IMR-90 (cell line): ENCODE results near the gene AGBL1. TPM values are rescaled to one million over a fixed set of nuclear protein-coding genes. Genes with fewer than 3 reads are reported as not detected.

ENCODE experiments used
- ATAC-seq: fragments of 200-7000 bp; cut with Tn5 transposase; 2 replicates; pipeline ENCODE4 v1.9.1; 2020; ENCODE audit warnings: low read depth, mild to moderate bottlenecking, moderate library complexity
- BruUV-seq: library from RNA; stranded (reverse); fragments of 400-500 nt; replicated peaks from 2 replicates; lab custom pipeline; 2021; lab: Mats Ljungman, UMichigan
- CTCF ChIA-PET: fragments of 300-600 bp; formaldehyde crosslinking; extraction: SDS; loops from one replicate; lab custom pipeline; 2021; ENCODE audit warnings: antibody characterized with exemption; lab: Yijun Ruan, JAX
- POLR2A ChIA-PET: fragments of 300-600 bp; sonication (Branson Sonifier 250); formaldehyde crosslinking; loops from one replicate; lab custom pipeline; 2022; ENCODE audit warnings: antibody characterized with exemption; ENCODE audit not compliant: unreplicated experiment; lab: Charles Lee
- DNase-seq: peaks from one replicate; pipeline ENCODE4 v3.0.0; 2013
- H2AFZ ChIP-seq: replicated peaks from 2 replicates; pipeline ENCODE3; 2013; ENCODE audit warnings: low read length, mild to moderate bottlenecking; ENCODE audit not compliant: poor library complexity
- H2AK5ac ChIP-seq: 2 replicates; pipeline ENCODE4 v1.6.1; 2013; ENCODE audit warnings: low read depth, low read length, inconsistent platforms
- H2AK9ac ChIP-seq: replicated peaks from 2 replicates; pipeline ENCODE3; 2013; ENCODE audit warnings: mild to moderate bottlenecking, low read depth, low read length, moderate library complexity; ENCODE audit not compliant: poor library complexity
- H2BK120ac ChIP-seq: 2 replicates; pipeline ENCODE4 v1.6.1; 2013; ENCODE audit warnings: low read depth, low read length, inconsistent platforms
- H2BK15ac ChIP-seq: 3 replicates; pipeline ENCODE4 v1.6.1; 2013; ENCODE audit warnings: low read depth, low read length, inconsistent platforms
- H2BK20ac ChIP-seq: 2 replicates; pipeline ENCODE4 v1.6.1; 2013; ENCODE audit warnings: low read depth, mild to moderate bottlenecking, inconsistent platforms, low read length, moderate library complexity
- H2BK5ac ChIP-seq: 2 replicates; pipeline ENCODE4 v1.6.1; 2013; ENCODE audit warnings: mild to moderate bottlenecking, low read depth, low read length, inconsistent platforms; ENCODE audit not compliant: poor library complexity, severe bottlenecking
- H3K14ac ChIP-seq: replicated peaks from 2 replicates; pipeline ENCODE4 v1.6.1; 2013; ENCODE audit warnings: low read depth, low read length, inconsistent platforms
- H3K18ac ChIP-seq: 2 replicates; pipeline ENCODE4 v1.6.1; 2013; ENCODE audit warnings: low read depth, low read length, control low read depth
- H3K23ac ChIP-seq: 2 replicates; pipeline ENCODE4 v1.6.1; 2013; ENCODE audit warnings: low read depth, low read length, inconsistent platforms
- H3K27ac ChIP-seq: 2 replicates; pipeline ENCODE4 v1.5.1; 2013; ENCODE audit warnings: mild to moderate bottlenecking, control low read depth, low read length; ENCODE audit not compliant: insufficient read depth
- H3K27me3 ChIP-seq: 2 replicates; pipeline ENCODE4 v1.6.1; 2013; ENCODE audit warnings: low read length; ENCODE audit not compliant: control insufficient read depth, insufficient read depth
- H3K36me3 ChIP-seq: 2 replicates; pipeline ENCODE4 v1.6.1; 2013; ENCODE audit warnings: low read length, mixed read lengths; ENCODE audit not compliant: control insufficient read depth, insufficient read depth
- H3K4ac ChIP-seq: 2 replicates; pipeline ENCODE4 v1.6.1; 2013; ENCODE audit warnings: low read depth, low read length, inconsistent platforms
- H3K4me1 ChIP-seq: 2 replicates; pipeline ENCODE4 v1.6.1; 2013; ENCODE audit warnings: low read length, mixed read lengths; ENCODE audit not compliant: control insufficient read depth, insufficient read depth
- H3K4me2 ChIP-seq: 2 replicates; pipeline ENCODE4 v1.6.1; 2013; ENCODE audit warnings: low read depth, mild to moderate bottlenecking, control low read depth, low read length, moderate library complexity
- H3K4me3 ChIP-seq: 2 replicates; pipeline ENCODE4 v1.5.1; 2013; ENCODE audit warnings: low read depth, mild to moderate bottlenecking, control low read depth, low read length, moderate library complexity; ENCODE audit not compliant: insufficient read depth
- H3K56ac ChIP-seq: 2 replicates; pipeline ENCODE4 v1.6.1; 2013; ENCODE audit warnings: low read length, inconsistent platforms; ENCODE audit not compliant: insufficient read depth; ENCODE audit errors: extremely low read depth
- H3K79me1 ChIP-seq, 2 experiments: 2 replicates each; pipeline ENCODE4 v1.6.1; 2013; ENCODE audit warnings: low read length in 2 of 2, inconsistent platforms in 1 of 2, low read depth in 1 of 2
- H3K9ac ChIP-seq: 2 replicates; pipeline ENCODE4 v1.6.1; 2013; ENCODE audit warnings: low read depth, low read length, control low read depth
- H3K9me1 ChIP-seq: 2 replicates; pipeline ENCODE4 v1.6.1; 2013; ENCODE audit warnings: low read length, inconsistent platforms; ENCODE audit not compliant: insufficient read depth
- H3K9me3 ChIP-seq: 2 replicates; pipeline ENCODE4 v1.6.1; 2013; ENCODE audit warnings: low read length; ENCODE audit not compliant: control insufficient read depth, insufficient read depth
- H4K20me1 ChIP-seq: 2 replicates; pipeline ENCODE4 v1.6.1; 2013; ENCODE audit warnings: low read length, inconsistent platforms; ENCODE audit not compliant: insufficient read depth
- H4K5ac ChIP-seq: 2 replicates; pipeline ENCODE4 v1.6.1; 2013; ENCODE audit warnings: mild to moderate bottlenecking, low read depth, low read length, control low read depth
- H4K8ac ChIP-seq, 2 experiments: 2 replicates each; pipeline ENCODE4 v1.6.1; 2013; ENCODE audit warnings: low read depth in 2 of 2, low read length in 2 of 2, control low read depth in 1 of 2, inconsistent platforms in 1 of 2
- H4K91ac ChIP-seq: 2 replicates; pipeline ENCODE4 v1.6.1; 2013; ENCODE audit warnings: low read depth, low read length, inconsistent platforms; ENCODE audit not compliant: insufficient read depth
- BHLHE40 ChIP-seq: fragments of 150-350 bp; IDR thresholded peaks from 2 replicates; pipeline ENCODE4 v1.6.1; 2016; ENCODE audit warnings: mild to moderate bottlenecking, low read depth, low read length
- CEBPB ChIP-seq: IDR thresholded peaks from 2 replicates; pipeline ENCODE4 v1.6.1; 2012; ENCODE audit warnings: low read depth, low read length, improper control_type of control experiment
- CHD1 ChIP-seq: IDR thresholded peaks from 2 replicates; pipeline ENCODE4 v1.6.1; 2012; ENCODE audit warnings: low read depth, low read length, improper control_type of control experiment
- ELK1 ChIP-seq: fragments of 150-350 bp; IDR thresholded peaks from 2 replicates; pipeline ENCODE4 v1.6.1; 2016; ENCODE audit warnings: low read depth, mild to moderate bottlenecking, low read length, moderate library complexity, borderline replicate concordance
- FOS ChIP-seq: fragments of 150-350 bp; IDR thresholded peaks from 2 replicates; pipeline ENCODE4 v1.6.1; 2016; ENCODE audit warnings: low read depth, low read length
- MAFK ChIP-seq: IDR thresholded peaks from 2 replicates; pipeline ENCODE4 v1.6.1; 2012; ENCODE audit warnings: low read depth, low read length, improper control_type of control experiment
- MAZ ChIP-seq: IDR thresholded peaks from 2 replicates; pipeline ENCODE4 v1.6.1; 2012; ENCODE audit warnings: low read depth, mild to moderate bottlenecking, low read length, improper control_type of control experiment, moderate library complexity, borderline replicate concordance
- MXI1 ChIP-seq: IDR thresholded peaks from 2 replicates; pipeline ENCODE4 v1.6.1; 2012; ENCODE audit warnings: low read depth, mild to moderate bottlenecking, low read length, moderate library complexity, borderline replicate concordance
- NFE2L2 ChIP-seq: fragments of 150-350 bp; IDR thresholded peaks from 2 replicates; pipeline ENCODE4 v1.6.1; 2016; ENCODE audit warnings: low read depth, mild to moderate bottlenecking, low read length
- POLR2A ChIP-seq: IDR thresholded peaks from 2 replicates; pipeline ENCODE4 v1.6.1; 2012; ENCODE audit warnings: mild to moderate bottlenecking, low read depth, low read length
- RAD21 ChIP-seq: IDR thresholded peaks from 2 replicates; pipeline ENCODE4 v1.6.1; 2012; ENCODE audit warnings: low read length, improper control_type of control experiment
- RCOR1 ChIP-seq: IDR thresholded peaks from 2 replicates; pipeline ENCODE4 v1.6.1; 2012; ENCODE audit warnings: mild to moderate bottlenecking, low read length, improper control_type of control experiment; ENCODE audit not compliant: insufficient replicate concordance
- RFX5 ChIP-seq: IDR thresholded peaks from 2 replicates; pipeline ENCODE4 v1.8.0; 2012; ENCODE audit warnings: low read depth, mild to moderate bottlenecking, low read length, moderate library complexity
- SMC3 ChIP-seq: fragments of 150-350 bp; IDR thresholded peaks from 2 replicates; pipeline ENCODE4 v1.6.1; 2016; ENCODE audit warnings: low read depth, mild to moderate bottlenecking, antibody characterized with exemption, low read length, moderate library complexity
- USF2 ChIP-seq: fragments of 150-350 bp; IDR thresholded peaks from 2 replicates; pipeline ENCODE4 v1.6.1; 2017; ENCODE audit warnings: mild to moderate bottlenecking, antibody characterized with exemption, low read length, low read depth
- WGBS, 2 experiments: methylation state at CpG; one replicate each; pipeline versions ENCODE4 v1.1.5 to v1.1.7; 2013; ENCODE audit warnings: missing lambda C conversion rate in 2 of 2; ENCODE audit not compliant: insufficient read length in 1 of 2; ENCODE audit errors: extremely low coverage in 2 of 2; 5-methylcytosine and 5-hydroxymethylcytosine counted together
- dilution Hi-C: fragments of 300-500 bp; cut with HindIII; formaldehyde crosslinking; loops from one replicate; pipeline ENCODE4 v1.14.3; 2018; ENCODE audit warnings: low sequenced_read_pairs; ENCODE audit not compliant: unreplicated experiment
- in situ Hi-C: fragments of 300-500 bp; cut with MboI; formaldehyde crosslinking; loops from 3 replicates; pipeline ENCODE4 v1.14.3; 2019; ENCODE audit warnings: low sequenced_read_pairs, inconsistent platforms, mixed read lengths
- intact Hi-C: fragments of 100-400 bp; cut with micrococcal nuclease; formaldehyde crosslinking; loops from 2 replicates; pipeline ENCODE4 v1.10.0; 2022
- polyA plus RNA-seq, 3 experiments: library from polyadenylated mRNA; depleted of rRNA; stranded (reverse); fragments of >200 nt; gene quantifications; 2 replicates each; pipeline ENCODE4 v1.2.3, GENCODE V29; 2012; ENCODE audit warnings: low replicate concordance in 1 of 3
- total RNA-seq: library from RNA; depleted of rRNA; stranded (reverse); fragments of >200 nt; gene quantifications from 2 replicates; pipeline ENCODE4 v1.2.3, GENCODE V29; 2012

AGBL1 gene
- total and polyA plus RNA-seq, 2 of the 4 experiments (the other 2 are of a cell fraction), result not detected

- H4K5ac ChIP-seq, result no peak overlapping the region
- no peak overlapping the region for H2AK9ac ChIP-seq
- H2AFZ ChIP-seq, result no peak overlapping the region
- DNase-seq (no peak), ATAC-seq (no peak)
- H4K8ac ChIP-seq, result no peak overlapping the region
- no peak overlapping the region for H2AK5ac ChIP-seq
- ChIA-PET POLR2A (no interaction called here), CTCF (no interaction called here)
- H3K23ac ChIP-seq, result no peak overlapping the region
- H3K4ac ChIP-seq, result no peak overlapping the region
- dilution Hi-C loops, result no loop called here
- no peaks in the 10 kb centered on the region for H3K9me1 ChIP-seq
- H3K4me3 ChIP-seq, result no peak overlapping the region
- H3K4me2 ChIP-seq, result no peak overlapping the region
- peaks cover 6% of the 10 kb centered on the region; the same call in 1 of the 2 replicates for H3K9me3 ChIP-seq
- H3K27ac ChIP-seq, result no peak overlapping the region
- H3K27me3 ChIP-seq, result no peaks in the 10 kb centered on the region
- H3K14ac ChIP-seq, result no peak overlapping the region
- BruUV-seq, result no TSS peak
- H4K91ac ChIP-seq, result no peak overlapping the region
- no peak overlapping the region for H2BK120ac ChIP-seq
- TF ChIP-seq RCOR1 (no peak), CEBPB (no peak), ELK1 (no peak), FOS (no peak), USF2 (no peak), RFX5 (no peak), SMC3 (no peak), POLR2A (no peak), CHD1 (no peak), NFE2L2 (no peak), RAD21 (no peak), MXI1 (no peak), BHLHE40 (no peak), MAFK (no peak), MAZ (no peak)
- intact Hi-C loops, result no loop called here
- no peaks in the 10 kb centered on the region for H3K79me1 ChIP-seq
- WGBS, 2 experiments, result no CpG with 5 or more reads among the region's 2 CpGs
- H4K20me1 ChIP-seq, result no peaks in the 10 kb centered on the region
- H2BK5ac ChIP-seq, result no peak overlapping the region
- H3K18ac ChIP-seq, result no peak overlapping the region
- no peak overlapping the region for H3K9ac ChIP-seq
- H3K36me3 ChIP-seq, result no peaks in the 10 kb centered on the region
- no peak overlapping the region for H2BK20ac ChIP-seq
- H3K4me1 ChIP-seq, result no peaks in the 10 kb centered on the region
- in situ Hi-C loops, result no loop called here
- H3K56ac ChIP-seq, result no peak overlapping the region
- H2BK15ac ChIP-seq, result no peak overlapping the region
These were observed 611.5 kb downstream of the AGBL1 start for GRCh38 chr15:86691091-86691663.
